Naive B cell (primary cell): ENCODE results near the gene SLC30A7. TPM values are rescaled to one million over a fixed set of nuclear protein-coding genes. Genes with fewer than 3 reads are reported as not detected.
"Not testable (repeated sequence)": the region's sequence is repeated elsewhere in the genome, so short reads cannot be mapped to it uniquely, and the experiment has no call there.

Experiments used
- ATAC-seq, 2 donors: fragments of 150-1000 bp; cut with Tn5 transposase; 2 replicates each; pipeline ENCODE4 v1.10.0; 2021; ENCODE audit warnings: low read depth in 2 of 2, mild to moderate bottlenecking in 2 of 2, moderate library complexity in 2 of 2
- DNase-seq: peaks from one replicate; pipeline ENCODE4 v3.0.0; 2022
- H3K27ac Mint-ChIP-seq, 6 donors: one replicate each; pipeline ENCODE4 v1.8.0; 2020 to 2022; ENCODE audit warnings: mild to moderate bottlenecking in 6 of 6, mixed read lengths in 6 of 6, moderate library complexity in 5 of 6, inconsistent platforms in 2 of 6
- H3K27me3 Mint-ChIP-seq, 3 donors: one replicate each; pipeline ENCODE4 v1.8.0; 2021 to 2022; ENCODE audit warnings: mixed read lengths in 3 of 3, mild to moderate bottlenecking in 1 of 3
- H3K36me3 Mint-ChIP-seq, 2 donors: one replicate each; pipeline ENCODE4 v1.8.0; 2020 to 2022; ENCODE audit warnings: mixed read lengths in 2 of 2, inconsistent platforms in 1 of 2, mild to moderate bottlenecking in 1 of 2
- H3K4me1 Mint-ChIP-seq, 3 donors: one replicate each; pipeline ENCODE4 v1.8.0; 2020 to 2022; ENCODE audit warnings: mixed read lengths in 3 of 3, inconsistent platforms in 1 of 3, mild to moderate bottlenecking in 1 of 3, moderate library complexity in 1 of 3
- H3K4me3 Mint-ChIP-seq, 8 donors: one replicate each; pipeline ENCODE4 v1.8.0; 2020 to 2022; ENCODE audit warnings: mild to moderate bottlenecking in 8 of 8, mixed read lengths in 8 of 8, moderate library complexity in 8 of 8, inconsistent platforms in 2 of 8
- H3K9me3 Mint-ChIP-seq, 7 donors: one replicate each; pipeline ENCODE4 v1.8.0; 2020 to 2022; ENCODE audit warnings: mixed read lengths in 7 of 7, mild to moderate bottlenecking in 5 of 7, inconsistent platforms in 2 of 7, moderate library complexity in 1 of 7
- polyA plus RNA-seq, 6 donors: library from polyadenylated mRNA; unstranded; fragments of 300-500 nt; fragmentation: Illumina TruSeq; gene quantifications; one replicate each; pipeline ENCODE4 v1.2.3, GENCODE V29; 2021; ENCODE audit warnings: low read depth in 6 of 6

Gene SLC30A7, protein sequence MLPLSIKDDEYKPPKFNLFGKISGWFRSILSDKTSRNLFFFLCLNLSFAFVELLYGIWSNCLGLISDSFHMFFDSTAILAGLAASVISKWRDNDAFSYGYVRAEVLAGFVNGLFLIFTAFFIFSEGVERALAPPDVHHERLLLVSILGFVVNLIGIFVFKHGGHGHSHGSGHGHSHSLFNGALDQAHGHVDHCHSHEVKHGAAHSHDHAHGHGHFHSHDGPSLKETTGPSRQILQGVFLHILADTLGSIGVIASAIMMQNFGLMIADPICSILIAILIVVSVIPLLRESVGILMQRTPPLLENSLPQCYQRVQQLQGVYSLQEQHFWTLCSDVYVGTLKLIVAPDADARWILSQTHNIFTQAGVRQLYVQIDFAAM
- 10 to 100 TPM in 1 of 6 donors, 1 to 10 TPM in 4, under 1 TPM in 1; 0.68 to 10.2 (median 8.4) TPM for polyA plus RNA-seq

GRCh38 chr1:100895540-100896480, at the start of gene SLC30A7:
SLC30A7 (plus strand) TSS chr1:100896090; CDS start chr1:100896263, 173 bp downstream.
- H3K4me3 Mint-ChIP-seq: peak within 1 kb of the TSS; percentile 91 to 100 (median 98)
- peak within 1 kb of the TSS; percentile 99 to 100 (median 100) for H3K27ac Mint-ChIP-seq
- DNase-seq (peak; percentile 94), ATAC-seq (peak; percentile 84 to 85)
- H3K9me3 Mint-ChIP-seq: peaks cover 0 to 4% (median under 1%) of the 10 kb centered on the region in 7 donors
- no peaks in the 10 kb centered on the region for H3K27me3 Mint-ChIP-seq
- peaks cover 28 to 36% (median 28%) of the 10 kb centered on the region in 3 donors for H3K4me1 Mint-ChIP-seq
- peaks cover 3 to 8% of the 10 kb centered on the region in 2 donors for H3K36me3 Mint-ChIP-seq

DNA sequence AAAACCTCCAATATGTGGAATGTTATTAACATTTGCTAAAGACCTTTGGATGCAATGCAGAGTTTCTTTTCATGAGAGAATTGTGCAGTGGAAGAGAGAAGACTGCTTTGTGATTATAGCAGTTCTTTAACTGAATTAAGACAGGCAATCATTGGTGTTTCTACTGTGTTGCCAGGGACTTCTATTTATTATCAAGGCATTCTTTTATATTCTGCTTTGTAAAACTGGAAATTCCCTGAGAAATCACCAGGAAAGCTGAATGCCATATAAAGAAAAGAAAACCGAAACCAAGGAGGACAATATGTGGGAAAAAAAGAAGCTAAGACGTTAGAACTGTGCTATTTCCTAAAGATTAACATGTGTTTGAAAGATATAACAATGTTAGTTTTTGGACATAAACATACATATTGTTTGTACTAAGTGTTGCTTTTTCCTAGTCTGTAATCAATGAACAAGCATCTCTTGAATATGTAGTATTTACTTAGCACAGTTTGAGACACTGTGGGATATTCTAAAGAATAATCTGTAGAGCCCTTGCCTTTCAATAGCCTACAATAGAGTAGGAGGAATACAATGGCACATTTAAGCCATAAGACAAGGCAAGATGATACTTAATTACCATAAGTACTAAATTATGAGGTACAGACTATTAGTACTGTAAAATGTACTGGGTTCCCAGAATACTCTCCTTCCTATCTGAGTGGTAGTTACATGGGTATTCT, 48.4 kb upstream of the SLC30A7 start:
- no peak overlapping the region for H3K27ac Mint-ChIP-seq
- DNase-seq (no peak), ATAC-seq (no peak)
- peaks cover 13 to 40% (median 23%) of the 10 kb centered on the region in 3 donors for H3K27me3 Mint-ChIP-seq
- H3K9me3 Mint-ChIP-seq: peaks cover 0 to 10% (median 2%) of the 10 kb centered on the region in 7 donors
- no peaks in the 10 kb centered on the region for H3K4me1 Mint-ChIP-seq
- H3K4me3 Mint-ChIP-seq: no peak overlapping the region
- H3K36me3 Mint-ChIP-seq: no peaks in the 10 kb centered on the region

DNA sequence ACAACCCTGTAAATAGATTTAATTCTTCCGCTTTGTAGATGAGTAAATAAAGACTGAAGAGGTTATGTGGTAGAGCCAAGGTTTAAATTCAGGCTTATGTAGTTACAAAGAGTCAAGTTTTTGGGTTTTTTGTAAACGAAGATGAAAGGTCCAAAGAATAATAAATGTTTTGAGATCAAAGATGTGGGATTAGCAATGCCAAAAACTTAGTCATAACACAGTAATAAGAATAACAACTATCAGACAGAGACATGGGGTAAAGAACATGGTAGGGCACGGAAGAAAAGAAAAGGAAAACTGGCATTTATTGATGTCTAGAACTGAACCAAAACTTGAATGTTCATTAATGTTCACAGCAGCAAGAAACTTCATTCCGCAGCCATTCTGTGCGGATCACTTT, 44.2 kb upstream of the SLC30A7 start:
- H3K9me3 Mint-ChIP-seq: peaks cover 0 to 5% (median 0%) of the 10 kb centered on the region in 7 donors
- no peaks in the 10 kb centered on the region for H3K36me3 Mint-ChIP-seq
- H3K27ac Mint-ChIP-seq: no peak overlapping the region
- H3K27me3 Mint-ChIP-seq: peaks cover 16 to 24% (median 17%) of the 10 kb centered on the region in 3 donors
- DNase-seq (no peak), ATAC-seq (no peak)
- H3K4me1 Mint-ChIP-seq: no peaks in the 10 kb centered on the region
- no peak overlapping the region for H3K4me3 Mint-ChIP-seq

GRCh38 chr1:100852976-100853375, 42.9 kb upstream of the SLC30A7 start:
- no peaks in the 10 kb centered on the region for H3K4me1 Mint-ChIP-seq
- H3K4me3 Mint-ChIP-seq: no peak overlapping the region
- ATAC-seq (no peak), DNase-seq (no peak)
- H3K36me3 Mint-ChIP-seq: no peaks in the 10 kb centered on the region
- peaks cover 0 to 5% (median 0%) of the 10 kb centered on the region in 7 donors for H3K9me3 Mint-ChIP-seq
- no peak overlapping the region for H3K27ac Mint-ChIP-seq
- peaks cover 14 to 25% (median 17%) of the 10 kb centered on the region in 3 donors for H3K27me3 Mint-ChIP-seq

GRCh38 chr1:100855116-100855515, 40.8 kb upstream of the SLC30A7 start:
- H3K36me3 Mint-ChIP-seq, H3K9me3 Mint-ChIP-seq, ATAC-seq, H3K4me1 Mint-ChIP-seq, H3K4me3 Mint-ChIP-seq, H3K27ac Mint-ChIP-seq, DNase-seq: not testable (repeated sequence)
- H3K27me3 Mint-ChIP-seq: peaks cover 6 to 15% (median 13%) of the 10 kb centered on the region in 3 donors

- Mint-ChIP-seq H3K4me3 (no peak overlapping the region), H3K9me3 (peaks cover 0 to 5% (median 0%) of the 10 kb centered on the region in 7 donors), H3K36me3 (no peaks in the 10 kb centered on the region), H3K4me1 (no peaks in the 10 kb centered on the region), H3K27ac (no peak overlapping the region), H3K27me3 (peaks cover 6 to 15% (median 9%) of the 10 kb centered on the region in 3 donors)
- DNase-seq (no peak), ATAC-seq (no peak)
Observed at GRCh38 chr1:100860397-100860991, 35.4 kb upstream of the SLC30A7 start.

DNA sequence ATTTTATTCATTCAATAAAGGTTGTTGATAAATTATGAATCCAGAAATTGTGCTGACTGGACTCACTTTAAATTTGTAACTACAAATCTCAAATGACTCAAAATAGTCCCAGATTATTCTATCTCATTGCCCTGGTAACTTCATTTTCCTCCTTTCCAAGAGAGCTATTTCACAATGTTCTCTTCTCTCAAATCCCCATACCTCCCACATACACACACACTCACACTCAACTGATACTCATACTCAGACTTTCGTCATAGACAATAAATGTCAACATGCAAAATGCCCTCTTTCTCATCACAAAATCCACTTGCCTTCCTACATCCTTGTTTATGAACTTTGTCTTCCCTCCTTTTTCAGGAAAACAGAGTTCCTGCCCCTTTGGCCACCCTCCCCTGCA, 34.5 kb upstream of the SLC30A7 start:
- ATAC-seq: no peak
- Mint-ChIP-seq H3K9me3 (peaks cover 0 to 2% (median 0%) of the 10 kb centered on the region in 7 donors), H3K36me3 (no peaks in the 10 kb centered on the region), H3K27me3 (peaks cover under 1 to 13% (median 4%) of the 10 kb centered on the region in 3 donors), H3K4me3 (no peak overlapping the region), H3K27ac (no peak overlapping the region), H3K4me1 (no peaks in the 10 kb centered on the region)
- no peak for DNase-seq

DNA sequence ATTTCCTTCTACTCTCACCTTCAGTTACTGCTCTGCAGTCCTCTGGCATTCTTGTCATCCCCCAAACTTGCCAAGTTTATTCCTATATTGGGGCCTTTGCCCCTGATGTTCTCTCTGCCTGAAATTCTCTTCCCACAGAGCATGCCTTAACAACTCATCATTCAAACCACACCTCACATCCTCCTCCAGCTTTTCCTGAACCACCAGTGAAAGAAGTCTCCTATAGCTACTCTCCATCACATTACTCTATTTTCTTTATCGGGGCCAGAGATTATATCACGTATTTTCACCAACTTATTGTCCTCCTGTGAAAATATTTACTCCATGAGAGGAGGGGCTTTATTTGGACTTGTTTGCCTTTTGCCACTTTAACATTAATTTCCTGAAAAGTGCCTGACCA, 33.3 kb upstream of the SLC30A7 start:
- Mint-ChIP-seq H3K9me3 (no peaks in the 10 kb centered on the region), H3K4me1 (no peaks in the 10 kb centered on the region), H3K27ac (no peak overlapping the region), H3K36me3 (no peaks in the 10 kb centered on the region), H3K4me3 (no peak overlapping the region), H3K27me3 (peaks cover 0 to 7% (median 4%) of the 10 kb centered on the region in 3 donors)
- ATAC-seq (no peak), DNase-seq (no peak)

DNA sequence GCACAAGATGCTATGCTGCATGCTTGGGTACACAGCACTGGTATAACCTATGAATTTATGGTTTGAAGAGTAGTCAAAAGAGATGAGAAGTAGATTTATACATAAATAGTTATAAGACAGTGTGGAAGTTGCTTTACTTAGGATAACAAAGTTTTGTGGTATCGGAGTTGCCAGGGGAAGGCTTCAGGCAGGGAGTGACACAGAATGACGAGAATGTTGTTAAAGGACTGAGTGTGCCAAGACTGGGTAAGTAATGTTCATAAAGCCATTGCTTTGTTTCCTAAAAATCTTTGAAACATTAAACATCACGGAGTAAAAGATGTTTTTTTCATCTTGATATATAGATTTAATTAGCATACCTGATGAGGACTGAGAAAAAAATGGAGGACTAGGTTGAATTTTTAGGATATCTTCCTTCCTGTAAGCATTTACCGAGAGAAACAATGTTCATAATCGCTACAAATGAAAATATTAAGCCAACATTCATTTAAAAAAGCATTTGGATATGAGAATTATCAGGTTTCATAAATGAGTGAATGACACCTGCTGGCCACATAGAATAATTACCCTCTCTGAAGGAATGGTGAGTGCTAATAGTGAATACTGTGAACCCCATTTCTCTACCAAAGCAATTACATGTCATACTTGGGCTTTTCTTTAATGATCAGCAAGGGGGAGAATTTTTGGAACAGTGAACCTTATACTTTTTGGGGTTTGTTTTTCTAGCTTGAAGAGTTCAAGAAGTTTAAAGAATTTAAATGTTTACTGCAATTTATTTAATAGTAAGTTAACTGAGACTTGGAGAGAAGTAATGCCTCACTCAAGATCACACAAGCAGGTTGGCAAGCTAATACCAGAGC, 29.6 kb upstream of the SLC30A7 start:
- Mint-ChIP-seq H3K27ac (no peak overlapping the region), H3K4me1 (no peaks in the 10 kb centered on the region), H3K9me3 (no peaks in the 10 kb centered on the region), H3K36me3 (no peaks in the 10 kb centered on the region), H3K27me3 (no peaks in the 10 kb centered on the region), H3K4me3 (no peak overlapping the region)
- ATAC-seq (no peak), DNase-seq (no peak)

DNA sequence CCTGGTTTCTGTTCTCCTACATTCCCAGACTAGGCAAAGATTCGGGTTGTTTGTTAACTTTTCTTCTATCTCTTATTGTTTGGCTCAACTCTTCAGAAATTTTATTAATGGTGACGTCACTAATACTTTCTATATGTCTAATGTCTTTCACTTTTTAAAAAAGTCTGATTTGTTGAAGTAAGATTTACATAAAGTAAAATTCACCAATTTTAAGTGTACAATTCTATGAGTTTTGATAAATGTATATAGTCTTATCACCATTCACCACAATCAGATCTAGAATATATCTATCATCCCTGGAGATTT, 29.0 kb upstream of the SLC30A7 start:
- Mint-ChIP-seq H3K36me3 (no peaks in the 10 kb centered on the region), H3K27ac (no peak overlapping the region), H3K27me3 (no peaks in the 10 kb centered on the region), H3K4me1 (no peaks in the 10 kb centered on the region), H3K9me3 (no peaks in the 10 kb centered on the region), H3K4me3 (no peak overlapping the region)
- ATAC-seq (no peak), DNase-seq (no peak)

DNA sequence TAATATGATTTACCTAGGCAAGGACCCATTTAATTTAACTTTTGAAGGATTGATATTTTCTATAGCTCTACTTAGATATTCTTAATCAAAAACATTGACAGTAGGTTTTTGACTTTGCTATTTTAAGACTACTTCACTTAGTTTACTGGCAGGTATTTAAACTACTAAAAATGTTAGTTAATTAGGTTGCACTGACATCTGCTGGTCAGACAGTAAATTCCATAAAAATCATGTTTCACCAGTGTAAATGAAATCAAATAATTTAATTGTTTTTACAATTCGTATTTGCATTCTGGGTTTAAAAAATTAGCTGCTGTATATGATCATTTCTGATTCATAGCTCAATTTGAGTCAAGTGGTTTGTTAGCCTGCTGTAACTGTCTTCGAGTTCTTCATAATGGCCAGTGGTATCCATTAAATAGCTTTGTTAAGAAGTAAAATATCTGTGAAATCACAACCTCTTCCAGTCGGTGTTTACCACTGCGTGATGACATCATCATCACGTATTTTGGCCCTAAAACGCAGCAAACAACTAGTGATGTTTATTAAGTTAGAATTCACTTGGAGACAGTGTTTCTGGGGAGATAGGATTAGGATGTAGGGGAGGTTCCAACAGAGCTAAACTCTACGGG, 27.4 kb upstream of the SLC30A7 start:
- ATAC-seq: no peak
- no peak overlapping the region for H3K27ac Mint-ChIP-seq
- no peaks in the 10 kb centered on the region for H3K27me3 Mint-ChIP-seq
- H3K36me3 Mint-ChIP-seq: no peaks in the 10 kb centered on the region
- no peaks in the 10 kb centered on the region for H3K9me3 Mint-ChIP-seq
- no peak for DNase-seq
- H3K4me3 Mint-ChIP-seq: no peak overlapping the region
- no peaks in the 10 kb centered on the region for H3K4me1 Mint-ChIP-seq

- H3K4me3 Mint-ChIP-seq: no peak overlapping the region
- no peaks in the 10 kb centered on the region for H3K27me3 Mint-ChIP-seq
- H3K36me3 Mint-ChIP-seq: no peaks in the 10 kb centered on the region
- no peak for DNase-seq
- H3K4me1 Mint-ChIP-seq: no peaks in the 10 kb centered on the region
- ATAC-seq: no peak
- no peaks in the 10 kb centered on the region for H3K9me3 Mint-ChIP-seq
- H3K27ac Mint-ChIP-seq: no peak overlapping the region
Observed at GRCh38 chr1:100869996-100870395, 25.9 kb upstream of the SLC30A7 start.
